HepG2 (cell line): ENCODE measurements around the gene RIPK3. TPM values are rescaled to one million over a fixed set of nuclear protein-coding genes. Genes with fewer than 3 reads are reported as not detected.
A peak's percentile ranks its signal among the peaks of the same experiment; 100 is the strongest.

Experiments used
- CCAR2 ChIP-seq: fragments of 200-400 bp; formaldehyde crosslinking; optimal IDR thresholded peaks from 2 replicates; pipeline ENCODE3; 2018; ENCODE audit warnings: low read depth, mild to moderate bottlenecking, low read length, moderate library complexity
- ELF3 ChIP-seq: IDR thresholded peaks from 2 replicates; pipeline ENCODE4 v1.6.1; 2016; ENCODE audit warnings: missing genetic modification reagents, missing compliant biosample characterization
- ELF4 ChIP-seq: sonication (generic); formaldehyde crosslinking; IDR thresholded peaks from 2 replicates; pipeline ENCODE4 v1.5.0; 2020; ENCODE audit warnings: missing genetic modification reagents, mild to moderate bottlenecking, moderate library complexity, borderline replicate concordance
- ERF ChIP-seq: IDR thresholded peaks from 2 replicates; pipeline ENCODE4 v1.6.1; 2018; ENCODE audit warnings: missing biosample characterization, missing genetic modification reagents
- EZH2 ChIP-seq: conservative IDR thresholded peaks from 2 replicates; pipeline ENCODE4 v1.6.1; 2012; ENCODE audit warnings: mild to moderate bottlenecking, low read depth, low read length, moderate library complexity
- HNRNPH1 ChIP-seq: fragments of 200-400 bp; formaldehyde crosslinking; optimal IDR thresholded peaks from 2 replicates; pipeline ENCODE3; 2017; ENCODE audit warnings: mild to moderate bottlenecking, low read depth, low read length
- KLF11 ChIP-seq: IDR thresholded peaks from 2 replicates; pipeline ENCODE4 v1.6.1; 2016; ENCODE audit warnings: missing compliant biosample characterization
- MAF1 ChIP-seq: sonication (generic); formaldehyde crosslinking; IDR thresholded peaks from 2 replicates; pipeline ENCODE4 v1.5.0; 2020; ENCODE audit warnings: missing genetic modification reagents, borderline replicate concordance
- MED13 ChIP-seq: sonication (generic); formaldehyde crosslinking; IDR thresholded peaks from 2 replicates; pipeline ENCODE4 v1.5.0; 2020; ENCODE audit warnings: missing genetic modification reagents
- NR1H2 ChIP-seq: sonication (generic); formaldehyde crosslinking; IDR thresholded peaks from 2 replicates; pipeline ENCODE4 v1.8.1; 2022; ENCODE audit warnings: low read depth, missing genetic modification reagents, borderline replicate concordance
- NR3C1 ChIP-seq: sonication (generic); formaldehyde crosslinking; IDR thresholded peaks from 2 replicates; pipeline ENCODE4 v1.4.0; 2020; ENCODE audit warnings: missing genetic modification reagents
- PAWR ChIP-seq: sonication (generic); formaldehyde crosslinking; IDR thresholded peaks from 2 replicates; pipeline ENCODE4 v1.4.0; 2020; ENCODE audit warnings: missing genetic modification reagents, mild to moderate bottlenecking, borderline replicate concordance
- PHB2 ChIP-seq: fragments of 450-650 bp; IDR thresholded peaks from 2 replicates; pipeline ENCODE4 v1.6.1; 2018; ENCODE audit not compliant: partially characterized antibody
- RARA ChIP-seq: IDR thresholded peaks from 2 replicates; pipeline ENCODE4 v1.6.1; 2016; ENCODE audit warnings: missing genetic modification reagents, missing compliant biosample characterization
- SPEN ChIP-seq: sonication (generic); formaldehyde crosslinking; IDR thresholded peaks from 2 replicates; pipeline ENCODE4 v1.5.1; 2020; ENCODE audit warnings: low read depth, mild to moderate bottlenecking, missing genetic modification reagents
- ZFP1 ChIP-seq: IDR thresholded peaks from 2 replicates; pipeline ENCODE4 v1.6.1; 2016
- ZFP62 ChIP-seq: sonication (generic); formaldehyde crosslinking; IDR thresholded peaks from 2 replicates; pipeline ENCODE4 v1.4.0; 2020; ENCODE audit warnings: missing genetic modification reagents
- ZFX ChIP-seq: sonication (generic); formaldehyde crosslinking; IDR thresholded peaks from 2 replicates; pipeline ENCODE4 v1.4.0; 2020; ENCODE audit warnings: mild to moderate bottlenecking, low read depth, missing genetic modification reagents, moderate library complexity
- ZNF10 ChIP-seq: sonication (generic); formaldehyde crosslinking; IDR thresholded peaks from 2 replicates; pipeline ENCODE4 v1.4.0; 2020; ENCODE audit warnings: mild to moderate bottlenecking, low read depth, missing genetic modification reagents, borderline replicate concordance
- ZNF235 ChIP-seq: sonication (generic); formaldehyde crosslinking; IDR thresholded peaks from 2 replicates; pipeline ENCODE4 v1.8.1; 2023; ENCODE audit warnings: mild to moderate bottlenecking, missing genetic modification reagents, borderline replicate concordance
- ZNF546 ChIP-seq: sonication (generic); formaldehyde crosslinking; conservative IDR thresholded peaks from 2 replicates; pipeline ENCODE4 v1.8.1; 2023; ENCODE audit warnings: mild to moderate bottlenecking, missing genetic modification reagents
- ZNF569 ChIP-seq: sonication (generic); formaldehyde crosslinking; IDR thresholded peaks from 2 replicates; pipeline ENCODE4 v1.5.0; 2020; ENCODE audit warnings: mild to moderate bottlenecking, missing genetic modification reagents, moderate library complexity, borderline replicate concordance
- ZNF615 ChIP-seq: sonication (generic); formaldehyde crosslinking; IDR thresholded peaks from 2 replicates; pipeline ENCODE4 v1.5.0; 2020; ENCODE audit warnings: mild to moderate bottlenecking, missing genetic modification reagents, borderline replicate concordance
- ZNF616 ChIP-seq: sonication (generic); formaldehyde crosslinking; IDR thresholded peaks from 2 replicates; pipeline ENCODE4 v1.5.0; 2020; ENCODE audit warnings: low read depth, mild to moderate bottlenecking, missing genetic modification reagents
- ZNF749 ChIP-seq: sonication (generic); formaldehyde crosslinking; IDR thresholded peaks from 2 replicates; pipeline ENCODE4 v1.8.0; 2022; ENCODE audit warnings: mild to moderate bottlenecking, missing genetic modification reagents, moderate library complexity, borderline replicate concordance
- polyA plus RNA-seq, 8 experiments: library from polyadenylated mRNA; depleted of rRNA in 3 of 8; stranded (reverse) in 7 of 8; unstranded in 1 of 8; fragments of >200 nt; fragmentation: Illumina TruSeq in 4 of 8; extraction: Trizol in 4 of 8; gene quantifications; 2 replicates each; pipeline versions ENCODE4 v1.2.1 to v1.2.3, GENCODE V29; 2011 to 2016; ENCODE audit warnings: low read depth in 4 of 8, missing spikeins in 1 of 8, mixed read lengths in 1 of 8; ENCODE audit not compliant: insufficient read depth in 1 of 8
- total RNA-seq, 5 experiments: library from RNA; depleted of rRNA; stranded (reverse); fragments of >200 nt; fragmentation: Illumina TruSeq; extraction: Trizol; gene quantifications; 2 replicates each; pipeline ENCODE4 v1.2.3, GENCODE V29; 2016; ENCODE audit warnings: low read depth in 1 of 5
- TF ChIP-seq, protein P1 (sequence below): sonication (generic); formaldehyde crosslinking; IDR thresholded peaks from 2 replicates; pipeline ENCODE4 v1.4.0; 2020; ENCODE audit warnings: missing genetic modification reagents, borderline replicate concordance
- TF ChIP-seq, protein P2 (sequence below): sonication (generic); formaldehyde crosslinking; IDR thresholded peaks from 2 replicates; pipeline ENCODE4 v1.8.0; 2022; ENCODE audit warnings: mild to moderate bottlenecking, missing genetic modification reagents, borderline replicate concordance
- TF ChIP-seq, protein P3 (sequence below): sonication (generic); formaldehyde crosslinking; IDR thresholded peaks from 2 replicates; pipeline ENCODE4 v1.4.0; 2020; ENCODE audit warnings: mild to moderate bottlenecking, missing genetic modification reagents

Gene RIPK3
- total and polyA plus RNA-seq, 2 of the 13 experiments (the other 11 are each of a cell fraction or from before 2014, with no cell fraction given) = not detected

DNA sequence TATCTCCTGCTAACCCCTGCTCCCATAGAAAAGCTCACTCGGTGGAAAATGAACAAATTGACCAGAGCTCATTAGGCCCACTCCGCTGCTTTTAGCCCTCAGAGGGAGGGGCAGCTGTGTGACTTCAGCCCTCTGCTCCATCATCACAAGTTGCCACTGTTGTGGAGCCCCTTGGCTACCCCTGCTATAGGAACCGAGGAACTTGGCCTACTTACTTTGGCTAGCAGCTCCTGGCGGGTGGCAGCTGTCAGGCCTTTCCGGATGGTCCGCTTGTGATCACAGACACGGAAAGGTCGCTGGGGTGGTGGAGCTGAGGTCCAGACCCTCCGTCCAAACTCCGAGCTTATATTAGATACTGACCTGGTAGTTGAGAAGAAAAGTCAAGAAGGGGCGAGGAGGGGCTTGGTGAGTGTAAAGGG, 32.6 kb downstream of the RIPK3 start (continued):
- TF ChIP-seq ZNF546 (CRISPR knock-in tag) = no peak
- no peak for TF ChIP-seq CCAR2
- TF ChIP-seq NR3C1 (CRISPR knock-in tag) = no peak
- no peak for TF ChIP-seq SPEN
- no peak for TF ChIP-seq MED13 (CRISPR knock-in tag)
- TF ChIP-seq HNRNPH1 = peak; percentile 6
- TF ChIP-seq ZFP62 (CRISPR knock-in tag) = no peak
- TF ChIP-seq, protein P1, sequence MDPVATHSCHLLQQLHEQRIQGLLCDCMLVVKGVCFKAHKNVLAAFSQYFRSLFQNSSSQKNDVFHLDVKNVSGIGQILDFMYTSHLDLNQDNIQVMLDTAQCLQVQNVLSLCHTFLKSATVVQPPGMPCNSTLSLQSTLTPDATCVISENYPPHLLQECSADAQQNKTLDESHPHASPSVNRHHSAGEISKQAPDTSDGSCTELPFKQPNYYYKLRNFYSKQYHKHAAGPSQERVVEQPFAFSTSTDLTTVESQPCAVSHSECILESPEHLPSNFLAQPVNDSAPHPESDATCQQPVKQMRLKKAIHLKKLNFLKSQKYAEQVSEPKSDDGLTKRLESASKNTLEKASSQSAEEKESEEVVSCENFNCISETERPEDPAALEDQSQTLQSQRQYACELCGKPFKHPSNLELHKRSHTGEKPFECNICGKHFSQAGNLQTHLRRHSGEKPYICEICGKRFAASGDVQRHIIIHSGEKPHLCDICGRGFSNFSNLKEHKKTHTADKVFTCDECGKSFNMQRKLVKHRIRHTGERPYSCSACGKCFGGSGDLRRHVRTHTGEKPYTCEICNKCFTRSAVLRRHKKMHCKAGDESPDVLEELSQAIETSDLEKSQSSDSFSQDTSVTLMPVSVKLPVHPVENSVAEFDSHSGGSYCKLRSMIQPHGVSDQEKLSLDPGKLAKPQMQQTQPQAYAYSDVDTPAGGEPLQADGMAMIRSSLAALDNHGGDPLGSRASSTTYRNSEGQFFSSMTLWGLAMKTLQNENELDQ (CRISPR knock-in tag) = no peak
- no peak for TF ChIP-seq PAWR (CRISPR knock-in tag)
- TF ChIP-seq ZFX (CRISPR knock-in tag) = peak; percentile 66; the same call in 1 of the 2 replicates
- TF ChIP-seq ZNF235 (CRISPR knock-in tag) = no peak
- TF ChIP-seq KLF11 (CRISPR knock-in tag) = no peak
- TF ChIP-seq EZH2 = no peak
- no peak for TF ChIP-seq ZFP1 (CRISPR knock-in tag)
- no peak for TF ChIP-seq ELF3 (CRISPR knock-in tag)
- no peak for TF ChIP-seq ZNF569
- no peak for TF ChIP-seq ZNF749 (CRISPR knock-in tag)
- TF ChIP-seq PHB2 = no peak
- TF ChIP-seq, protein P2, sequence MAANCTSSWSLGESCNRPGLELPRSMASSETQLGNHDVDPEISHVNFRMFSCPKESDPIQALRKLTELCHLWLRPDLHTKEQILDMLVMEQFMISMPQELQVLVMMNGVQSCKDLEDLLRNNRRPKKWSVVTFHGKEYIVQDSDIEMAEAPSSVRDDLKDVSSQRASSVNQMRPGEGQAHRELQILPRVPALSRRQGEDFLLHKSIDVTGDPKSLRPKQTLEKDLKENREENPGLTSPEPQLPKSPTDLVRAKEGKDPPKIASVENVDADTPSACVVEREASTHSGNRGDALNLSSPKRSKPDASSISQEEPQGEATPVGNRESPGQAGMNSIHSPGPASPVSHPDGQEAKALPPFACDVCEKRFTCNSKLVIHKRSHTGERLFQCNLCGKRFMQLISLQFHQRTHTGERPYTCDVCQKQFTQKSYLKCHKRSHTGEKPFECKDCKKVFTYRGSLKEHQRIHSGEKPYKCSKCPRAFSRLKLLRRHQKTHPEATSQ (CRISPR knock-in tag) = no peak
- TF ChIP-seq ELF4 = peak; percentile 93; the same call in 1 of the 2 replicates
- no peak for TF ChIP-seq NR1H2 (CRISPR knock-in tag)
- TF ChIP-seq, protein P3, sequence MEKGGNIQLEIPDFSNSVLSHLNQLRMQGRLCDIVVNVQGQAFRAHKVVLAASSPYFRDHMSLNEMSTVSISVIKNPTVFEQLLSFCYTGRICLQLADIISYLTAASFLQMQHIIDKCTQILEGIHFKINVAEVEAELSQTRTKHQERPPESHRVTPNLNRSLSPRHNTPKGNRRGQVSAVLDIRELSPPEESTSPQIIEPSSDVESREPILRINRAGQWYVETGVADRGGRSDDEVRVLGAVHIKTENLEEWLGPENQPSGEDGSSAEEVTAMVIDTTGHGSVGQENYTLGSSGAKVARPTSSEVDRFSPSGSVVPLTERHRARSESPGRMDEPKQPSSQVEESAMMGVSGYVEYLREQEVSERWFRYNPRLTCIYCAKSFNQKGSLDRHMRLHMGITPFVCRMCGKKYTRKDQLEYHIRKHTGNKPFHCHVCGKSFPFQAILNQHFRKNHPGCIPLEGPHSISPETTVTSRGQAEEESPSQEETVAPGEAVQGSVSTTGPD (CRISPR knock-in tag) = no peak
- no peak for TF ChIP-seq RARA (CRISPR knock-in tag)
- TF ChIP-seq ZNF616 (CRISPR knock-in tag) = no peak
- TF ChIP-seq MAF1 (CRISPR knock-in tag) = no peak
- TF ChIP-seq ZNF615 (CRISPR knock-in tag) = no peak
- TF ChIP-seq ZNF10 = peak; percentile 78; the same call in 1 of the 2 replicates
- TF ChIP-seq ERF (CRISPR knock-in tag) = no peak
